ENCODE data around the gene PNP.

GRCh38 chr14:20461225-20462141 lies 7.7 kb upstream of the PNP start, which contains the start of gene PIP4P1:
- peak in 1 of 5 experiments; percentile 57 for TF ChIP-seq CTCF (IDR thresholded peaks at IDR 0.05)
- peak; percentile 87 to 91 for TF ChIP-seq POLR2A (IDR thresholded peaks at IDR 0.05)
- peak; percentile 94 to 100 for TF ChIP-seq EP300 (IDR thresholded peaks at IDR 0.05)
